Inflammatory macrophage treated with lipopolysaccharide for 1 hour (primary cell): ENCODE results near the gene RHBDD1.
A peak's percentile ranks its signal among the peaks of the same experiment; 100 is the strongest.

Experiments used
- DNase-seq, 2 donors: peaks; one replicate each; pipeline ENCODE4 v3.0.0-alpha.2; 2020 to 2022

RHBDD1 gene

DNA sequence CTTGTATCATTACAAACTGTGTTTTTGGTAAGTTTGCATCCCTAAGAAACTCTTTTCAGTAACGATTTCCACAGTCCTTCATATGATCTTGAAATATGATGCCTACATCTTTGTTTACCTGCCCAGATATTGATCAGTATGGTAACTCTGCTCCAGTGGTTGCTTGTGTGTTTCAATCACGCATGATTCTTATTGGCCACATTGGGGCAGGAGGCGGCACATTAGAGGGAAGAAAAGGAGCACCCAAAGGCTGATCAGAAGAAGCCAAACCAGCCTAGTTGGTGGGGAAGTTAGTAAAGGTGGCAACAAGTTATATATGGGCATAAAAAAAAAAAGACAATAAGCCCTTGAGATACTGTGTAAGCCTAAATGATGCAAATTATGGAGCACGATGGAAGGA lies 158.9 kb downstream of the RHBDD1 start:
- no peak for DNase-seq

DNA sequence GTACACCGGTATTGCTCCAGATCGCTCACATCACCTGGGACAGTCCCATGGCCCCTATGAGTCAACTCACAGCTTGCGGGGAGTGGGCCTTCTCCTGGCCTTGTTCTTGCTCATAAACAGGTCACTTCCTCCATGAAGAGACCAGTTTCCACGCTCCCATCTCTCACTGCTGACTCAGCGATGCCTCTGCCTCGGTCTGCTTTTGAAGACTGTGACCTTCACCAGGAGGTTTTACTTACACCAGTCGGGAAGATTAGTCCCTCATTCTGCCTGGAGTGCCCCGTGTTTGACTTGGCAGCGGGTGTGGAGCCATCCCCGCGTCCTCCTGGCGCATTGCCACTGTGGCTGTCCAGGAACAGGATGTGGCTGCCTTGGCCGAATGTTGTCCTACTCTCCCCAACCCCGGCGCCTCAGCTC lies 159.8 kb downstream of the RHBDD1 start:
- no peak for DNase-seq

- DNase-seq: peak in 1 of 2 donors; percentile 2
Measured at GRCh38 chr2:226999661-227000060, 163.8 kb downstream of the RHBDD1 start.

DNA sequence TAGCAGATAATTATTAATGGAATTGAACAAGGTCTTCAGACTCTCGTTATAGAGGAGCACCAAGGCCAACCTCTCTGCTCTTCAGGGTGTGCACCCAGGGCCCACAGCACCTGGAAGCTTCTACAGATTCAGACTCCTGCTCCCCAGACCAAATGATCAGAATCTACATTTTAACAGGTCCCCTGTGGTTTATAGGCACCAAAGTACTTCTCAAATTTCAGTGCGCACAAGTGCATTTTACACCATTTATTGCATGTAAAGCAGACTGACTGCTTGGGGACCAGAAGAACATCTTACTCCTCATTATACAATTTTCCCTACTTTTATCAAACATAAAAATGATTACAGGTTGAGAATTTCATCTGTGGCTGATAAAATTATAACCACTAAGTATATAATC lies 164.3 kb downstream of the RHBDD1 start:
- DNase-seq: no peak

DNA sequence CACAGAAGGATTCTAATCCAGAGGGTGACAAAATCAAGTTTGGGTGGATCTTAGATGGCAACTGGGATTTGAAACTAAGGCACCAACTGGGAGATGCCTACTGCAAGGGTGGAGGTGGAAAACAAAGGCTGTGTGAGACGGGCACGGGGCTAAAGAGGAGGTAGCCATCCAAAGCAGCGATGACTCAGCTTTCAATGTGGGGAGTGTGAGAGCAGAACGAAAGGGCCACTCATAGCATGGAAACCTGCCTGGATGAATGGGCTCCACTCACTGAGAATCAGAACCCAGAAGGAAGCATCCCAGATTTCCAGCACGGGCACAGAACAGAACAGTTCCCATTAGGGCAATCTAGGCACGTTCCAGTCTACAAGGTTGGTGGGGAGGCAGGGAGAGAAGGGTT lies 168.6 kb downstream of the RHBDD1 start:
- no peak for DNase-seq

- no peak for DNase-seq
Measured at GRCh38 chr2:227006189-227006897, 170.5 kb downstream of the RHBDD1 start.

GRCh38 chr2:227007148-227007547 lies 171.3 kb downstream of the RHBDD1 start:
- no peak for DNase-seq

GRCh38 chr2:227007940-227008339 lies 172.1 kb downstream of the RHBDD1 start:
- DNase-seq: no peak

DNA sequence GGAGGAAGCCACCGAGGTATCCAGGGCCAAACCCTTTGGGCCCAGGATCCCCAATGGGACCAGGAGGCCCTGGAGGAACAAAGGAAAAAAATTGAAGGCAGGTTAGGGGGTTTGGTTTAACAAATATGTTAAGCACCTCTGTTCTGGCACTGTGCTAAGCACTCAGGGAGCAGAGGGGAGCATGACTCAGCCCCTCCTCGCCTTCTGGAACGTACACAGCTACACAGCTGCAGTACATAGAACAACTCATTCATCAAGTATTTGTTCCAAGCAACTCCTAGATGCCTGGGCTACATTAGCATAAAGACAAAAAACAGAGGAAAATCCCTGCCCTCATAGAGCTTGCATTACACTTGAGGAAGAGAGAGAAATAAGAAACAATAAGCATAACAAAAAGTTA lies 174.6 kb downstream of the RHBDD1 start:
- no peak for DNase-seq

DNA sequence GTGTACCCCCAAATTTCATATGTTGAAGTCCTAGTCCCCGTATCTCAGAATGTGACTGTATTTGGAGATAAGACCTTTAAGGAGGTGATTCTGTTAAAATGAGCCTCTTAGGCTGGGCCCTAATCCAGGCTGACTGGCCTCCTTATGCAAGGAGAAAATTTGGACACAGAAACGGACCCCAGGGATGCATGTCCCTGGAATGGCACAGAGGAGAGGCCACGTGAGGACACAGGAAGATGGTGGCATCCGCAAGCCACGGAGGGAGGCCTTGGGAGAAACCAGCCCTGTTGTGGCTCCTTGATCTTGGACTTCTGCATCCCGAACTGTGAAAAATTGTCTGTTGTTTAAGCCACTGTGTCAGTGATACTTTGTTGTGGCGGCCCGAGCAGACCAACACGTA lies 177.5 kb downstream of the RHBDD1 start:
- DNase-seq: no peak

DNA sequence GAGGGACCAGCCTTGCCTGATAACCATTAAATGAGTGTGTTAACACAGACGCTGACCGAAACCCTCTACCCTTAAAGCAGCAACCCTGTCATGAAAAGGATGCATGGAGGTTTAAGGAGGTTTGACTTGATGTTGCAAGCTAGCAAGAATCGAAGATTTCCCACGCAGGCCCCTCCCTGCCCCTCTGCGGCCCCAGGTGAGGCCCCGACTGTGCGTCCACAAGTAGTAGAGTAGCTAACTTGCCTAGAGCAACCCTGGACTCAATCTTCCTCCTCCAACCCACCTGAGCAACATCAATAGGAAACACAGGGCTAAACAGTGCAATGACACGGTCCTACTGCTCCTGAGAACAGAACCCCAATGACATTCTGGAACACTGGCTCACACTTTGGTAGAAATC lies 178.0 kb downstream of the RHBDD1 start:
- no peak for DNase-seq

GRCh38 chr2:227016894-227017293 lies 181.0 kb downstream of the RHBDD1 start:
- no peak for DNase-seq

- peak in 1 of 2 donors; percentile 10 for DNase-seq
Measured at GRCh38 chr2:227020416-227020815, 184.6 kb downstream of the RHBDD1 start.

DNA sequence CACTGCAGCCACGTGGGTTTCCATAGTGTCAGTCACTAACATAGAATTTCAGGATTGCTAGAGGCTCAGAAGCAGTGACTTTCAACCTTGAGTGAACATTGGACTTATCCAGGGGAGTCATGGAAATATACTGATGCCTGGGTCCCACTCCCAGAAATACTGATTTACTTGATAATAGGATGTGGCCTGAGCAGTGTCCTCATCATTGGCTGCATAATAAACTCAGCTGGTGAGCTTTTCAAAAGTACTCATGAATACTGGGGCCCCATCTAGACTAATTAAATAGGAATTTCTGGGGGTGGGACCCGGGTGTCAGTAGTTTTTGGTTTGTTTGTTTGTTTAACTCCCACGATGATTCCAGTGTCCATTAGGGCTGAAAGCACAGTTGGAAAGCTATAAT lies 186.8 kb downstream of the RHBDD1 start:
- DNase-seq: no peak

DNA sequence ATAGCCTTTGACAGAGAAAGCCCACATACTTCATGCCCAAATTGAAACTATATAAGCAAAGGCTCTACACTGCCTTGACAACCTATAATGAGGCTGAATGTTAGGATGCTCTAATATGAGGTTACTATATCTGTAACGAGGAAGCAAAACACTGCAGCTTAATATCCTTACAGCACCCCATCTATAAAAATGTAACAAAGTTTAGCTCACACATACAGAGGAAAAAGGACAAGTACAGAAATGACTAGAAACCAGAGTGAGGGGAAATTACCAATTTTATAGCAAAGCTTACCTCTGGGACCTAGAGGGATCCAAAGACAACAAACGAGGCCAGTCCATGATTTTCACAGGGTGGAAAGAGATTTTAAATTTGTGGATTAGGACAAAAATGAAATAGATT lies 189.7 kb downstream of the RHBDD1 start:
- no peak for DNase-seq

DNA sequence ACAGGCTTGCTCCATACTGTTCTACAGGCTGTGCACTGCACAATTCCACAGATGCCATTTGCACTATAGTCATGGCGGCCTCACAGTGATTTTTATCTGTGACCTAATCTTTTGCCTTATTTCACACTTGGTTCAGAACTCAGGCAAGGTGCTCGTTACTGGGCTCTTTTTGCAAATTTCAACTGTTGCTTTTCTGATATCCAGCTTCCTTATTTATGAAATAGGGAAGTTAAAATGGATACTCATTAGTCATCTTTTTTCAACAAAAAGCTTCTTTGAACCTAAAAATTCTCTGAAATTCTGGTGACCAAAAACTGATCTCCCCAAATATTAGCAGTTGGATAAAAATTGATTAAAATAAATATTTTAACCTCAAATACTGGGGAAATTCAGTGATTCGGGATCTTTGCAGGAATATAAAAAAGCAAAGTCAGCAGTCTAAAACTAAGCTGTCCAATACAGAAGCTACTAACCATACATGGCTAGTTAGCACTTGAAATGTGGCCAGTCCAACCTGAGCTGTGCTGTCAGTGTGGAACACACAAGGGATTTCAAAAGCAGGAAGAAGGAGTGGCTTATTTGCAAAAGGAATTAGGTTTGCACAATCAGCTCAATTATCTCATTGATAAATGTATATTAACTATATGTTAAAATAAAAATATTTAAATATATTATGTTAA lies 193.7 kb downstream of the RHBDD1 start:
- peak; percentile 36 to 56 for DNase-seq

- DNase-seq: no peak
Measured at GRCh38 chr2:227030789-227031188, 194.9 kb downstream of the RHBDD1 start.

GRCh38 chr2:227031379-227031778 lies 195.5 kb downstream of the RHBDD1 start:
- no peak for DNase-seq

DNA sequence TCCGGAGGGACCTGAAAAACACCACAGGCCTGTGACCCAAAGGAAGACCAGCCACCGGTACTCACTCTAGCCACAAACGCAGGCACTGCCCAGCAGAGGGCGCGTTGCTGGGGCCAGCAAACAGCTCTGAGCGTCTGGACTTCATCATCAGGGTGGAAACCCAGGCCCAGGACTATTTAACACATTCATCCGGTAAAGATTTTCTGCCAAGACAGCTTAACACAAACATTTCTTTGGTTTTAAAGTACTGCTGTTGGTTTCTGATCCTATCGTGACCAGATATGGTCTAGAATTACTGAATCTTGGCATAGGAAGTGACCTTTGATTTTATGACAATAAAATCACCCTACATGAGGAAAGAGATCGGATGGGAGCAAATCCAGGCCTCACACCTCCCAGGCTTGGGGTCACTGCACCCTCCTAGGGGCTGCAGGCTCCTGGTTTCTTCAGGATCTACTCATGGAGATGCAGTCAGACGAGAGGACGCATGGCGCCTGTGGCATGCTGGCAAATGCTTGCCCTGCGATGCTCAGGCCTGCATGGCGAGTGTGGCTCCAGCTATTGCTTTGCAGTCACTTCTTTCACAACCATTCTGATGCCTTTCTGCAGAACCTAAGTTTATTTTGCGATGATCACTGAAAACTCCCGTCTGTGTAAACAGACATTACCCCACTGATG lies 197.8 kb downstream of the RHBDD1 start:
- peak in 1 of 2 donors; percentile 26 for DNase-seq

- no peak for DNase-seq
Measured at GRCh38 chr2:227035711-227036367, 200.0 kb downstream of the RHBDD1 start.

- DNase-seq: no peak
Measured at GRCh38 chr2:227036527-227036926, 200.7 kb downstream of the RHBDD1 start.

DNA sequence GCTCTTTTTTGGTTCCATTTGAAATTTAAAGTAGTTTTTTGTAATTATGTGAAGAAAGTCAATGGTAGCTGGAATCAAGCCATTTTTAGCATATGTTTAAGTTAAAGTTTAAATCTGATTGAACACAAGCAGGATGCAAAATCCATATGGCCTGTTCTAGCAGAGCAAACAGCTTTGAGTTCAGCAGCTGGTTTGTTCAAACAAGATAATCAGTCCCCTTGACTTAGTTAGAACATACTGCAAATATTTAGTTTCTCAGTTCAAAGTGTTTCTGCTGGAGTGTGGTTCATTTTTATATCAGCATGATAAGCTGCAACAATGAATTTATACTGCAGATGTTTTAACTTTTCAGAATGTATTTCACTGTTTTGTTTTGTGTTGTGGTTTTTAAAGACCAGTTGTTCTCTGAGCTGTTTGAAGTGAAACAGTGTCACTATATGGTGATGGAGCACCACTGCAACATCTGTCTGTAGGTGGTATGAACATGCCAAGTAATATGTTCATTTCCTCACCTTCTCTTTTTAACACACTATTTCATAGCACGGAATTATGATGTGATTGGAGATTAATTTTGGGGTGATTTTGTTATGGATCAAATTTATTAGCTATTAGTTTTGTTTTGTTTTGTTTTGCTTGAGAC lies 202.8 kb downstream of the RHBDD1 start:
- DNase-seq: no peak

GRCh38 chr2:227043981-227044380 lies 208.1 kb downstream of the RHBDD1 start:
- no peak for DNase-seq
